Parathyroid adenoma (tissue), 2 donors: ENCODE data around the gene GTF3C5.

Experiments
- H2AFZ ChIP-seq: fragments of 300-600 bp; sonication (generic); one replicate; pipeline ENCODE4 v1.7.0; 2017; ENCODE audit warnings: antibody characterized with exemption, mild to moderate bottlenecking
- H3K27ac ChIP-seq: fragments of 300-600 bp; sonication (generic); one replicate; pipeline ENCODE4 v1.7.0; 2017
- H3K27me3 ChIP-seq: fragments of 300-600 bp; sonication (generic); one replicate; pipeline ENCODE4 v1.7.0; 2017; ENCODE audit warnings: low read length; ENCODE audit not compliant: control insufficient read depth, insufficient read depth
- H3K36me3 ChIP-seq: fragments of 300-600 bp; sonication (generic); one replicate; pipeline ENCODE4 v1.7.0; 2017; ENCODE audit warnings: low read length; ENCODE audit not compliant: control insufficient read depth, insufficient read depth
- H3K4me1 ChIP-seq: fragments of 300-600 bp; sonication (generic); one replicate; pipeline ENCODE4 v1.7.0; 2017; ENCODE audit warnings: control low read depth
- H3K4me2 ChIP-seq: fragments of 300-600 bp; sonication (generic); one replicate; pipeline ENCODE4 v1.7.0; 2017; ENCODE audit warnings: low read length
- H3K4me3 ChIP-seq: fragments of 300-600 bp; sonication (generic); one replicate; pipeline ENCODE4 v1.7.0; 2017; ENCODE audit warnings: low read depth, low read length
- H3K79me2 ChIP-seq: fragments of 300-600 bp; sonication (generic); one replicate; pipeline ENCODE4 v1.7.0; 2017; ENCODE audit warnings: control low read depth
- H3K9ac ChIP-seq: fragments of 300-600 bp; sonication (generic); one replicate; pipeline ENCODE4 v1.7.0; 2017; ENCODE audit warnings: mild to moderate bottlenecking
- H3K9me3 ChIP-seq: fragments of 300-600 bp; sonication (generic); one replicate; pipeline ENCODE4 v1.7.0; 2017; ENCODE audit warnings: low read length; ENCODE audit not compliant: control insufficient read depth
- CTCF ChIP-seq: fragments of 300-600 bp; sonication (generic); IDR thresholded peaks from one replicate; pipeline ENCODE4 v1.7.0; 2017; ENCODE audit warnings: antibody characterized with exemption, mild to moderate bottlenecking
- donor health status: primary hyperparathyroidism.

The GTF3C5 gene

GRCh38 chr9:133105461-133105770 is 74.6 kb downstream of the GTF3C5 start:
- Histone ChIP-seq H3K36me3 (no peaks in the 10 kb centered on the region), H3K4me2 (no peak overlapping the region), H3K9me3 (no peaks in the 10 kb centered on the region), H3K79me2 (no peaks in the 10 kb centered on the region), H3K9ac (no peak overlapping the region), H2AFZ (no peak overlapping the region), H3K27ac (no peak overlapping the region), H3K4me1 (no peaks in the 10 kb centered on the region), H3K4me3 (no peak overlapping the region), H3K27me3 (no peaks in the 10 kb centered on the region)
- no peak for TF ChIP-seq CTCF

- Histone ChIP-seq H3K4me1 (no peaks in the 10 kb centered on the region), H3K27me3 (no peaks in the 10 kb centered on the region), H3K4me3 (no peak overlapping the region), H3K36me3 (no peaks in the 10 kb centered on the region), H3K9ac (no peak overlapping the region), H3K27ac (no peak overlapping the region), H3K4me2 (no peak overlapping the region), H3K9me3 (no peaks in the 10 kb centered on the region), H3K79me2 (no peaks in the 10 kb centered on the region), H2AFZ (no peak overlapping the region)
- no peak for TF ChIP-seq CTCF
Observed at GRCh38 chr9:133106511-133107244, 75.9 kb downstream of the GTF3C5 start.

- H3K9ac ChIP-seq = no peak overlapping the region
- no peaks in the 10 kb centered on the region for H3K36me3 ChIP-seq
Observed at GRCh38 chr9:133107245-133107722, 76.5 kb downstream of the GTF3C5 start.

More at GRCh38 chr9:133107245-133107722, 76.5 kb downstream of the GTF3C5 start:
- Histone ChIP-seq H3K27me3 (no peaks in the 10 kb centered on the region), H2AFZ (no peak overlapping the region), H3K4me3 (no peak overlapping the region), H3K79me2 (no peaks in the 10 kb centered on the region), H3K27ac (no peak overlapping the region), H3K4me2 (no peak overlapping the region), H3K4me1 (no peaks in the 10 kb centered on the region), H3K9me3 (no peaks in the 10 kb centered on the region)
- no peak for TF ChIP-seq CTCF
